Mesenchymal stem cell (in vitro differentiated cells and primary cell): ENCODE data around the gene TTBK1.

Source experiments
- DNase-seq: peaks from one replicate; pipeline ENCODE4 v3.0.0-alpha.2; 2013
- H2AFZ ChIP-seq: one replicate; pipeline ENCODE4 v1.6.1; 2013; ENCODE audit warnings: low read depth, mild to moderate bottlenecking, control low read depth, inconsistent platforms, low read length, moderate library complexity
- H2AK5ac ChIP-seq: 2 replicates; pipeline ENCODE4 v1.6.1; 2013; ENCODE audit warnings: low read length, moderate library complexity, mild to moderate bottlenecking, inconsistent platforms; ENCODE audit not compliant: severe bottlenecking
- H2BK120ac ChIP-seq: one replicate; pipeline ENCODE4 v1.6.1; 2013; ENCODE audit warnings: low read depth, mild to moderate bottlenecking, inconsistent platforms, low read length, moderate library complexity
- H2BK12ac ChIP-seq, 2 experiments: one replicate each; pipeline ENCODE4 v1.6.1; 2013; ENCODE audit warnings: inconsistent platforms in 2 of 2, low read length in 2 of 2, mild to moderate bottlenecking in 2 of 2, moderate library complexity in 2 of 2, control low read depth in 1 of 2
- H2BK15ac ChIP-seq: one replicate; pipeline ENCODE4 v1.6.1; 2013; ENCODE audit warnings: mild to moderate bottlenecking, low read depth, inconsistent platforms; ENCODE audit not compliant: poor library complexity, severe bottlenecking
- H2BK5ac ChIP-seq: 2 replicates; pipeline ENCODE4 v1.6.1; 2013; ENCODE audit warnings: low read depth, mild to moderate bottlenecking, low read length, control low read depth, inconsistent platforms; ENCODE audit not compliant: poor library complexity, severe bottlenecking
- H3K14ac ChIP-seq, 2 experiments: one replicate each; pipeline ENCODE4 v1.6.1; 2013; ENCODE audit warnings: inconsistent platforms in 2 of 2, low read length in 2 of 2, control low read depth in 1 of 2, mild to moderate bottlenecking in 1 of 2, moderate library complexity in 1 of 2
- H3K18ac ChIP-seq, 2 experiments: one replicate each; pipeline ENCODE4 v1.6.1; 2013; ENCODE audit warnings: inconsistent platforms in 2 of 2, low read length in 2 of 2, control low read depth in 1 of 2, low read depth in 1 of 2, mild to moderate bottlenecking in 1 of 2
- H3K23ac ChIP-seq, 2 experiments: one replicate each; pipeline ENCODE4 v1.6.1; 2013; ENCODE audit warnings: inconsistent platforms in 2 of 2, low read length in 2 of 2, mild to moderate bottlenecking in 2 of 2, moderate library complexity in 2 of 2, control low read depth in 1 of 2
- H3K27ac ChIP-seq: 2 replicates; pipeline ENCODE4 v1.5.1; 2013; ENCODE audit warnings: mild to moderate bottlenecking, moderate library complexity, low read length, control low read depth, inconsistent platforms; ENCODE audit not compliant: poor library complexity, severe bottlenecking
- H3K27me3 ChIP-seq, 2 experiments: 2 replicates each; pipeline versions ENCODE4 v1.6.1 to v1.7.0; 2013; ENCODE audit warnings: low read length in 2 of 2, mild to moderate bottlenecking in 2 of 2, moderate library complexity in 2 of 2, control low read depth in 1 of 2, inconsistent platforms in 1 of 2; ENCODE audit not compliant: control insufficient read depth in 1 of 2, insufficient read depth in 1 of 2
- H3K36me3 ChIP-seq, 2 experiments: 2 replicates each; pipeline versions ENCODE4 v1.6.1 to v1.7.0; 2013; ENCODE audit warnings: low read length in 2 of 2, control low read depth in 1 of 2, inconsistent platforms in 1 of 2, low read depth in 1 of 2, mild to moderate bottlenecking in 1 of 2; ENCODE audit not compliant: insufficient read depth in 2 of 2, control insufficient read depth in 1 of 2
- H3K4ac ChIP-seq, 2 experiments: one replicate each; pipeline ENCODE4 v1.6.1; 2013; ENCODE audit warnings: inconsistent platforms in 2 of 2, low read length in 2 of 2, mild to moderate bottlenecking in 2 of 2, moderate library complexity in 2 of 2, control low read depth in 1 of 2, low read depth in 1 of 2
- H3K4me1 ChIP-seq: 2 replicates; pipeline ENCODE4 v1.6.1; 2013; ENCODE audit warnings: low read depth, low read length, control low read depth; ENCODE audit not compliant: control insufficient read depth, insufficient read depth
- H3K4me2 ChIP-seq: 2 replicates; pipeline ENCODE4 v1.6.1; 2013; ENCODE audit warnings: low read length, mild to moderate bottlenecking, inconsistent platforms; ENCODE audit not compliant: poor library complexity, severe bottlenecking
- H3K4me3 ChIP-seq, 2 experiments: 2 replicates each; pipeline versions ENCODE4 v1.5.1 to v1.7.0; 2013; ENCODE audit warnings: low read length in 2 of 2, mild to moderate bottlenecking in 2 of 2, control low read depth in 1 of 2, low read depth in 1 of 2; ENCODE audit not compliant: insufficient read depth in 1 of 2
- H3K79me1 ChIP-seq: replicated peaks from 2 replicates; pipeline ENCODE4 v1.6.1; 2013; ENCODE audit warnings: mild to moderate bottlenecking, control low read depth, low read length, inconsistent platforms; ENCODE audit not compliant: poor library complexity, severe bottlenecking
- H3K9ac ChIP-seq: 2 replicates; pipeline ENCODE4 v1.7.0; 2013; ENCODE audit warnings: mild to moderate bottlenecking, low read length, moderate library complexity
- H3K9me3 ChIP-seq: 2 replicates; pipeline ENCODE4 v1.7.0; 2013; ENCODE audit warnings: mild to moderate bottlenecking, low read length; ENCODE audit not compliant: control insufficient read depth
- H4K8ac ChIP-seq: one replicate; pipeline ENCODE4 v1.6.1; 2013; ENCODE audit warnings: inconsistent platforms, mild to moderate bottlenecking, low read length, moderate library complexity
- H4K91ac ChIP-seq: one replicate; pipeline ENCODE4 v1.6.1; 2013; ENCODE audit warnings: mild to moderate bottlenecking, low read length, inconsistent platforms
- WGBS: methylation state at CpG from one replicate; pipeline ENCODE4 v1.1.7; 2013; ENCODE audit warnings: mixed read lengths; 5-methylcytosine and 5-hydroxymethylcytosine counted together

Gene TTBK1

GRCh38 chr6:43200541-43200940 is 42.7 kb upstream of the TTBK1 start:
- Histone ChIP-seq H3K9me3 (no peaks in the 10 kb centered on the region), H2BK15ac (no peak overlapping the region), H3K4me1 (no peaks in the 10 kb centered on the region), H4K91ac (no peak overlapping the region), H2AK5ac (no peak overlapping the region), H4K8ac (no peak overlapping the region), H2BK120ac (no peak overlapping the region), H3K18ac (no peak overlapping the region), H2BK5ac (no peak overlapping the region), H3K9ac (no peak overlapping the region), H2AFZ (no peak overlapping the region), H3K79me1 (no peaks in the 10 kb centered on the region), H2BK12ac (no peak overlapping the region), H3K23ac (no peak overlapping the region), H3K27ac (no peak overlapping the region), H3K14ac (no peak overlapping the region), H3K4me3 (no peak overlapping the region), H3K4ac (no peak overlapping the region), H3K4me2 (no peak overlapping the region), H3K36me3 (peaks cover 76 to 81% of the 10 kb centered on the region in 2 experiments), H3K27me3 (no peaks in the 10 kb centered on the region)
- DNase-seq = no peak
- WGBS = 94% methylated on average over 6 of the region's 6 CpGs

GRCh38 chr6:43202451-43202850 is 40.8 kb upstream of the TTBK1 start:
- Histone ChIP-seq H3K14ac (no peak overlapping the region), H3K23ac (no peak overlapping the region), H2BK120ac (no peak overlapping the region), H3K27ac (no peak overlapping the region), H4K91ac (peak overlapping the region; percentile 25), H3K36me3 (peaks cover 68 to 79% of the 10 kb centered on the region in 2 experiments), H3K9ac (no peak overlapping the region), H2AK5ac (no peak overlapping the region), H3K4me2 (no peak overlapping the region), H3K27me3 (no peaks in the 10 kb centered on the region), H3K4me1 (no peaks in the 10 kb centered on the region), H3K9me3 (peaks cover 10% of the 10 kb centered on the region), H3K4me3 (no peak overlapping the region), H2BK12ac (no peak overlapping the region), H3K18ac (no peak overlapping the region), H3K79me1 (no peaks in the 10 kb centered on the region), H2AFZ (no peak overlapping the region), H3K4ac (peak overlapping the region in 1 of 2 experiments; percentile 16), H2BK5ac (no peak overlapping the region), H4K8ac (no peak overlapping the region), H2BK15ac (no peak overlapping the region)
- 100% methylated on average over 2 of the region's 5 CpGs for WGBS
- DNase-seq = no peak

GRCh38 chr6:43203029-43203717 is 40.1 kb upstream of the TTBK1 start:
- Histone ChIP-seq H3K4me2 (no peak overlapping the region), H4K8ac (no peak overlapping the region), H3K9me3 (peaks cover 10% of the 10 kb centered on the region), H2AK5ac (no peak overlapping the region), H3K27me3 (no peaks in the 10 kb centered on the region), H3K4ac (peak overlapping the region in 1 of 2 experiments; percentile 16), H2BK120ac (no peak overlapping the region), H3K4me3 (no peak overlapping the region), H3K27ac (no peak overlapping the region), H3K23ac (no peak overlapping the region), H3K9ac (no peak overlapping the region), H4K91ac (peak overlapping the region; percentile 25), H3K79me1 (no peaks in the 10 kb centered on the region), H3K4me1 (no peaks in the 10 kb centered on the region), H2AFZ (no peak overlapping the region), H3K14ac (no peak overlapping the region), H2BK5ac (no peak overlapping the region), H3K18ac (no peak overlapping the region), H2BK15ac (no peak overlapping the region), H3K36me3 (peaks cover 63 to 72% of the 10 kb centered on the region in 2 experiments), H2BK12ac (no peak overlapping the region)
- no peak for DNase-seq
- 94% methylated on average over 17 of the region's 17 CpGs for WGBS

- 87% methylated on average over 8 of the region's 8 CpGs for WGBS
- H4K8ac ChIP-seq = no peak overlapping the region
- no peak overlapping the region for H3K14ac ChIP-seq
- H2AFZ ChIP-seq = no peak overlapping the region
- H2BK12ac ChIP-seq = no peak overlapping the region
- H2AK5ac ChIP-seq = no peak overlapping the region
- no peaks in the 10 kb centered on the region for H3K79me1 ChIP-seq
- H3K4me3 ChIP-seq = no peak overlapping the region
- no peak overlapping the region for H3K9ac ChIP-seq
- no peaks in the 10 kb centered on the region for H3K4me1 ChIP-seq
- no peak overlapping the region for H3K18ac ChIP-seq
- H3K4ac ChIP-seq = no peak overlapping the region
- H3K36me3 ChIP-seq = peaks cover 59 to 67% of the 10 kb centered on the region in 2 experiments
- no peak overlapping the region for H3K23ac ChIP-seq
- peaks cover 10% of the 10 kb centered on the region for H3K9me3 ChIP-seq
- no peak for DNase-seq
- H2BK15ac ChIP-seq = no peak overlapping the region
- no peaks in the 10 kb centered on the region for H3K27me3 ChIP-seq
- no peak overlapping the region for H2BK120ac ChIP-seq
- H3K4me2 ChIP-seq = no peak overlapping the region
- H2BK5ac ChIP-seq = no peak overlapping the region
- no peak overlapping the region for H4K91ac ChIP-seq
- H3K27ac ChIP-seq = no peak overlapping the region
Observed at GRCh38 chr6:43203718-43204095, 39.6 kb upstream of the TTBK1 start.
